DLD1 (cell line): ENCODE results near the gene CCDC88B.

Experiments
- in situ Hi-C: cut with HindIII; loops from 2 replicates; pipeline ENCODE4 v1.10.0; 2017; ENCODE audit warnings: low sequenced_read_pairs

The CCDC88B gene

GRCh38 chr11:64382047-64382446 is 42.0 kb downstream of the CCDC88B start:
- in situ Hi-C loops = no loop called here

- in situ Hi-C loops = no loop called here
Measured at GRCh38 chr11:64382586-64382985, 42.6 kb downstream of the CCDC88B start.

- in situ Hi-C loops = no loop called here
Measured at GRCh38 chr11:64383580-64383979, 43.6 kb downstream of the CCDC88B start.

- in situ Hi-C loops = no loop called here
Measured at GRCh38 chr11:64384028-64384737, 44.2 kb downstream of the CCDC88B start.

- in situ Hi-C loops = no loop called here
Measured at GRCh38 chr11:64384981-64385944, 45.3 kb downstream of the CCDC88B start.

GRCh38 chr11:64385945-64386704 is 46.1 kb downstream of the CCDC88B start:
- in situ Hi-C loops = no loop called here

GRCh38 chr11:64387916-64388315 is 47.9 kb downstream of the CCDC88B start:
- in situ Hi-C loops = no loop called here

GRCh38 chr11:64388894-64389293 is 48.9 kb downstream of the CCDC88B start:
- in situ Hi-C loops = no loop called here

GRCh38 chr11:64389851-64390250 is 49.8 kb downstream of the CCDC88B start:
- in situ Hi-C loops = no loop called here

GRCh38 chr11:64390558-64390957 is 50.6 kb downstream of the CCDC88B start:
- in situ Hi-C loops = no loop called here

- in situ Hi-C loops = no loop called here
Measured at GRCh38 chr11:64391839-64392238, 51.8 kb downstream of the CCDC88B start.

GRCh38 chr11:64395545-64396078 is 55.6 kb downstream of the CCDC88B start:
- in situ Hi-C loops = no loop called here

- in situ Hi-C loops = no loop called here
Measured at GRCh38 chr11:64396079-64396591, 56.1 kb downstream of the CCDC88B start.

- in situ Hi-C loops = no loop called here
Measured at GRCh38 chr11:64400102-64400501, 60.1 kb downstream of the CCDC88B start.

- in situ Hi-C loops = no loop called here
Measured at GRCh38 chr11:64400667-64401066, 60.7 kb downstream of the CCDC88B start.

- in situ Hi-C loops = no loop called here
Measured at GRCh38 chr11:64401775-64402174, 61.8 kb downstream of the CCDC88B start.

- in situ Hi-C loops = no loop called here
Measured at GRCh38 chr11:64403106-64403505, 63.1 kb downstream of the CCDC88B start.

GRCh38 chr11:64406221-64406946 is 66.4 kb downstream of the CCDC88B start:
- in situ Hi-C loops = no loop called here
